OCI-LY1 (cell line): ENCODE data around the gene FDXR.

Source experiments
- CTCF ChIP-seq: fragments of 200-600 bp; sonication (generic), shearing (Covaris generic); IDR thresholded peaks from 2 replicates; pipeline ENCODE4 v1.5.1; 2017; ENCODE audit warnings: mild to moderate bottlenecking, antibody characterized with exemption, low read length, moderate library complexity, mixed read lengths
- EZH2 ChIP-seq: fragments of 200-600 bp; sonication (generic), shearing (Covaris generic); IDR thresholded peaks from 2 replicates; pipeline ENCODE4 v1.8.0; 2017; ENCODE audit warnings: borderline replicate concordance, mixed run types, mild to moderate bottlenecking, antibody characterized with exemption, low read length, moderate library complexity, mixed read lengths

GRCh38 chr17:74836191-74836590, 36.6 kb downstream of the FDXR start:
- no peak for TF ChIP-seq CTCF
- no peak for TF ChIP-seq EZH2
